Measurements from ENCODE around the gene AMOTL1.

- TF ChIP-seq CTCF (conservative IDR thresholded peaks at IDR 0.05 in 1 of 2, IDR thresholded peaks at IDR 0.05 in 1 of 2; ENCODE audit: extremely low read depth in 1 of 2, insufficient read depth in 1 of 2, low read depth in 1 of 2, low read length in 2 of 2), result no peak
- TF ChIP-seq EZH2 (IDR thresholded peaks at IDR 0.05; ENCODE audit: borderline replicate concordance, low read length), result no peak
Observed at GRCh38 chr11:94785509-94785908, 17.4 kb downstream of the AMOTL1 start.
